ENCODE results near the gene ZNHIT2.

The ZNHIT2 gene

DNA sequence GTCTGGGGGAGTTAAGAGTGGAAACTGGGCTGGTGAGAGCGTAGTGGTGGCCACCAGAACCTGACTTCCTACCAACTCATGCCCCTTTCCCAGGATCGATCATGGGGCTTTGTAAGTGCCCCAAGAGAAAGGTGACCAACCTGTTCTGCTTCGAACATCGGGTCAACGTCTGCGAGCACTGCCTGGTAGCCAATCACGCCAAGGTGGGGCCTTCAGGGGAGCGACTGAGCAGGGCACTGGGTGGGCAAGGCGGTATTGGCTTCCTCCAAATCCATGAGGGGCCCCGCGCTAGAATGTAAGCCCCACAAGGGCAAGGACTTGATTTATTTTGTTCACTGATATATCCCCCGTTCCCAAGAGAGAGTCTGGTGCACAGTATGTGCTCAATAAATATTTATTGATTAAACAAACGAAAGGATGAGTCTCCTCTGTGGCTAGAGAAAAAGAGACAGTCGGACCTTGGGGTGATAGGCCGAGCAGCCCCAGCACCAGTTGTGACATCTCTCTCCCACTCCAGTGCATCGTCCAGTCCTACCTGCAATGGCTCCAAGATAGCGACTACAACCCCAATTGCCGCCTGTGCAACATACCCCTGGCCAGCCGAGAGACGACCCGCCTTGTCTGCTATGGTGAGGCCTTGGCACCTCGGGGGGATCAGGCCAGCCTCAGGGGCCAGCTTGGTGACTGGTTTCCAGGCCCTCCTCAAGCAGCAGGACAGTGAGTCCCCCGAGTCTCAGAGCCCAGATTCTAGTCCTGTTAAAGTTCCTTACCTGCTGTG is 32.7 kb downstream of the ZNHIT2 start:
- Histone ChIP-seq H3K4me3 (ENCODE audit: low read depth, low read length) (peak overlapping the region; percentile 92), H3K36me3 (no peaks in the 10 kb centered on the region), H3K9me3 (no peaks in the 10 kb centered on the region), H3K4me1 (no peaks in the 10 kb centered on the region), H3K27me3 (no peaks in the 10 kb centered on the region)
- TF ChIP-seq, protein P1, sequence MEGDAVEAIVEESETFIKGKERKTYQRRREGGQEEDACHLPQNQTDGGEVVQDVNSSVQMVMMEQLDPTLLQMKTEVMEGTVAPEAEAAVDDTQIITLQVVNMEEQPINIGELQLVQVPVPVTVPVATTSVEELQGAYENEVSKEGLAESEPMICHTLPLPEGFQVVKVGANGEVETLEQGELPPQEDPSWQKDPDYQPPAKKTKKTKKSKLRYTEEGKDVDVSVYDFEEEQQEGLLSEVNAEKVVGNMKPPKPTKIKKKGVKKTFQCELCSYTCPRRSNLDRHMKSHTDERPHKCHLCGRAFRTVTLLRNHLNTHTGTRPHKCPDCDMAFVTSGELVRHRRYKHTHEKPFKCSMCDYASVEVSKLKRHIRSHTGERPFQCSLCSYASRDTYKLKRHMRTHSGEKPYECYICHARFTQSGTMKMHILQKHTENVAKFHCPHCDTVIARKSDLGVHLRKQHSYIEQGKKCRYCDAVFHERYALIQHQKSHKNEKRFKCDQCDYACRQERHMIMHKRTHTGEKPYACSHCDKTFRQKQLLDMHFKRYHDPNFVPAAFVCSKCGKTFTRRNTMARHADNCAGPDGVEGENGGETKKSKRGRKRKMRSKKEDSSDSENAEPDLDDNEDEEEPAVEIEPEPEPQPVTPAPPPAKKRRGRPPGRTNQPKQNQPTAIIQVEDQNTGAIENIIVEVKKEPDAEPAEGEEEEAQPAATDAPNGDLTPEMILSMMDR (IDR thresholded peaks at IDR 0.05; ENCODE audit: low read depth, low read length) = no peak
- no peak for DNase-seq

DNA sequence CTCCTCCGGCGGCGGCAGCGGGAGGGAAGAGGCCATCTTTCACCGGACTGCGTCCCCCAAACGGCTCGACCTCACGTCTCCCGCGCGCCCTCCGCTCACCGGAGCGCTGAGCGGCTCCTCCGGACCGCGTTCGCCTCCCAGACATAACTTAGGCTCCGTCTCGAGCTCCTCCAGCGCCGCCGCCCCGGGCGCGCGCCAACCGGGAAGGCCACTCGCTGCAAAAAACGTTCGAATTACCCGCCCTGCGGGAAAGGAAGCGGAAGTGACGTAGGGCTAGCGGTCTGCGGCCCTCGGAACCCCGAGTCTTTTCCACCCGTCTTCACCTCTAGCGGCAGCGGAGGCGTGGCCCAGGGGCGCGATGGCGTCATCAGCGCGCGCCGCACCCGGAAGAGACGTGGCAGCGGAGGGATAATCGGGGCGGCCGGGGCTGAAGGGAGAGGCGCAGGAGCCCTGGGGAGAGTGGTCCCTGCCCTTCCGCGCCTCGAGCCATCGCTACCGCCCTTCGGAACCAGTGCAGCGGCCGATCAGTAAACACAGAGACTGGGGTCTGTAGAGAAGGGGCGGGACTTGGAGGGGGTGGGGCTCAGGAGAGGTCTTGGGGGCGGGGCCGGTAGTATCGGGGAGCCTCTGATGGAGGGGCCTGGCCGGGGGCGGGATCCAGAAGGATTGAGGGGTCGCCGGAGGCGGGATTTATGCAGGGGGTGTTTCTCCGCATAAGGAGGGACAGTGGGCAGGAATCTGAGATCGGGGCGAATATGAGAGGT is 33.5 kb downstream of the ZNHIT2 start, which contains the start of the genes CDCA5 and ZFPL1:
Gene CDCA5 (minus strand): TSS at position 207 of the 764 bp plus-strand sequence. CDS start 62 bp downstream, at position 145.
Gene ZFPL1 (plus strand): TSS at position 389 of the 764 bp plus-strand sequence. CDS start 477 bp downstream, outside the sequence.
- peak; percentile 89 for DNase-seq
- Histone ChIP-seq H3K4me3 (ENCODE audit: low read depth, low read length) (peak within 1 kb of the TSS; percentile 92), H3K4me1 (no peaks in the 10 kb centered on the region), H3K9me3 (no peaks in the 10 kb centered on the region), H3K27me3 (no peaks in the 10 kb centered on the region), H3K36me3 (no peaks in the 10 kb centered on the region)
- TF ChIP-seq, protein P1 (IDR thresholded peaks at IDR 0.05; ENCODE audit: low read depth, low read length) = no peak

DNA sequence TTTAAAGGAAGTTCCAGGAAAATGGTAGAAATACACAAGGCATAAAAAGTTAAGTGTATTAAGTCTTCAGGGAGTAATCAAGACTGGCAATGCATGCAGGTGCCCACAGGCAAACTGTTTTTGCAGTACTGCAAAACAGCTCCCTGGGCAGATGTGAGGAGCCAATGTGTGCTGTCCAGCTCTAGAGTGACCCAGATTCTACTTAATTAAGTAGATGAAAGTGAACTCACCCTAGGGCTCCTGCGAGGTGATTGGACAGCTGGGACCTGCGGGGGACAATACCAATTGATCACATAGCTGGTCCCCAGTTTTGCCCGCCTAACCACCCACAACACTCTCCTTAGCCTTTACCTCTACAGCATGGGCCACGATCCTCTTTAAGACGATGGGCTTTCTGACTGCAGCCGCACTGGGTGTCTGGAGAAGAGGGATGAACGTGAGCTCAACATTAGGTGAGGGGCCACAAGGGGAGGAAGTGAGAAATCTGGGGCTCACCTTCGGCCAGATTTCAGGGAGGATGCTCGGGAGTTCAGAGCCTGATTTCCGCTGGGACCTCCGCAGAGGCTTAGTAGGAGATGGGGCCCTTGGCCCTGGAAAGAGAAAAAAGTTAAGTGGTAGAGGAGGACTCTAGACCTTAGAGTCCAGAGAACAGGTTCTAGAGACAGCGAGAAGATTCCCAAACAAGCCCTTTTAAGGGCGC is 34.2 kb downstream of the ZNHIT2 start:
- Histone ChIP-seq H3K36me3 (peaks cover 3% of the 10 kb centered on the region; the same call in 1 of the 2 replicates), H3K4me3 (ENCODE audit: low read depth, low read length) (peak overlapping the region; percentile 92), H3K27me3 (no peaks in the 10 kb centered on the region), H3K9me3 (no peaks in the 10 kb centered on the region), H3K4me1 (no peaks in the 10 kb centered on the region)
- TF ChIP-seq, protein P1 (IDR thresholded peaks at IDR 0.05; ENCODE audit: low read depth, low read length) = no peak
- DNase-seq = no peak

DNA sequence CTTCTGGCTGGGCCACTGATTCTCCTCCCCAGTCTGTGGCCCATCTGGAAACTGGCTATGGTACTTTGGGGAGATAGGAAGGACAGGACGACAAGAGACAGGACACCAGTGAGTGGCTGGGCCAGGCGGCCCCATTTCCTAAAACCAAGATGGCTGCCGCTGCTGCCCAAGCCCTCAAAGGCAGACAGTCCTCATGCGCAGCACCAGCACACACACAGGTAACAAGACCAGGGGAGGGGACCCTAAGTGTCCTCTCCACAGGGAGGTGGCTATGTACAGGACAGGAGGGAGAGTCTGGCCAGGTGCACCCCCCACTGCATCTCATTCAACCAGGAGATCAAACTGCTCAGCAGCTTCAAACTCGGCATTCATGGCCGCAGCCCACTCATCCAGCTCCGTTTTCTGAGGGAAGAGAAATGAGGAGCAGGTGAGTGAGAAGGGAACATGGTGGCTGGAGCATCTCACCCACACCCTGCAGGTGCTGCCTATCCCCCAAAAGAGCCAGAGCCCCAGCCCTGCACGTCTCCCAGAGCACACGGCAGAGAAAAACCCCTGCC is 38.6 kb downstream of the ZNHIT2 start:
- Histone ChIP-seq H3K27me3 (no peaks in the 10 kb centered on the region), H3K9me3 (no peaks in the 10 kb centered on the region), H3K36me3 (peaks cover 3% of the 10 kb centered on the region; the same call in 1 of the 2 replicates), H3K4me3 (ENCODE audit: low read depth, low read length) (no peak overlapping the region), H3K4me1 (no peaks in the 10 kb centered on the region)
- TF ChIP-seq, protein P1 (IDR thresholded peaks at IDR 0.05; ENCODE audit: low read depth, low read length) = no peak
- no peak for DNase-seq

DNA sequence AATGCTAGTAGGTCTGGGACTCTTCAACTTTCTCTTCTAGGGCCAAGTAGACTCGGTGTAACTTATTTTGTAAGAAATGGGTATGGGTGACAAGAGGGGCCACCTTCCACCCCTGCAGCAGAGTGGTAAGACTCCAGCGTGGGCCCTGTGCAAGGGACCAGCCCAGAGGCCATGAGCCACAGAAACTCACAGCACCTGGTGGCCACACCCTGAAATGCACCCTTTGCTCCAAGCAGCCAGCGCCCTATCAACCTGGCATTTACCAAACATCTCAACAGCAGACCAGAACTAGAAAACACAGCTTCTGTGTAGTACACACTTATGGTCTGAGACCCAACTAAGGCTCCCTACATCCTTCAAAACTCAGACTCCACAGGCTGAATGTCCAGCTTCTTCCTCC is 39.4 kb downstream of the ZNHIT2 start:
- H3K9me3 ChIP-seq = no peaks in the 10 kb centered on the region
- H3K36me3 ChIP-seq = peaks cover 3% of the 10 kb centered on the region; the same call in 1 of the 2 replicates
- TF ChIP-seq, protein P1 (IDR thresholded peaks at IDR 0.05; ENCODE audit: low read depth, low read length) = peak; percentile 61
- DNase-seq = peak; percentile 54
- no peak overlapping the region for H3K4me3 ChIP-seq (ENCODE audit: low read depth, low read length)
- H3K4me1 ChIP-seq = no peaks in the 10 kb centered on the region
- H3K27me3 ChIP-seq = no peaks in the 10 kb centered on the region

Measured in BE2C (cell line).